NCI-H510A treated with DMSO at 0.1 percent for 48 hours (cell line): ENCODE results near the gene SPTBN4.

Source experiments
- DNase-seq: peaks from one replicate; lab custom pipeline; 2025; lab: John Stamatoyannopoulos, UW

SPTBN4 gene

GRCh38 chr19:40604647-40605215 lies 137.9 kb downstream of the SPTBN4 start:
- peak; percentile 50 for DNase-seq

GRCh38 chr19:40605216-40605971 lies 138.6 kb downstream of the SPTBN4 start:
- peak; percentile 84 for DNase-seq

GRCh38 chr19:40607311-40608239 lies 140.8 kb downstream of the SPTBN4 start:
- no peak for DNase-seq

GRCh38 chr19:40608240-40608621 lies 141.4 kb downstream of the SPTBN4 start:
- DNase-seq = no peak

- no peak for DNase-seq
These were observed 142.2 kb downstream of the SPTBN4 start for GRCh38 chr19:40608957-40609356.

GRCh38 chr19:40609561-40610395 lies 143.0 kb downstream of the SPTBN4 start:
- no peak for DNase-seq

- DNase-seq = no peak
These were observed 143.7 kb downstream of the SPTBN4 start for GRCh38 chr19:40610396-40611064.

- peak; percentile 56 for DNase-seq
These were observed 144.3 kb downstream of the SPTBN4 start for GRCh38 chr19:40611096-40611495.

GRCh38 chr19:40611900-40612698 lies 145.3 kb downstream of the SPTBN4 start:
- no peak for DNase-seq

GRCh38 chr19:40612831-40613689 lies 146.3 kb downstream of the SPTBN4 start:
- DNase-seq = no peak

- DNase-seq = peak; percentile 95
These were observed 147.2 kb downstream of the SPTBN4 start for GRCh38 chr19:40613690-40614621.

GRCh38 chr19:40614622-40615411 lies 148.0 kb downstream of the SPTBN4 start:
- DNase-seq = peak; percentile 19

- DNase-seq = no peak
These were observed 149.4 kb downstream of the SPTBN4 start for GRCh38 chr19:40616178-40616577.

- no peak for DNase-seq
These were observed 150.1 kb downstream of the SPTBN4 start for GRCh38 chr19:40616941-40617340.

GRCh38 chr19:40617961-40618360 lies 151.2 kb downstream of the SPTBN4 start:
- no peak for DNase-seq

- DNase-seq = no peak
These were observed 152.7 kb downstream of the SPTBN4 start for GRCh38 chr19:40619333-40620160.

GRCh38 chr19:40620161-40620485 lies 153.3 kb downstream of the SPTBN4 start:
- no peak for DNase-seq
